ENCODE results near the gene MFAP4.
"Not testable (repeated sequence)": the region's sequence is repeated elsewhere in the genome, so short reads cannot be mapped to it uniquely, and the experiment has no call there.

Gene MFAP4

GRCh38 chr17:19370493-19370960, 16.5 kb downstream of the MFAP4 start:
- DNase-seq (ENCODE audit: low read depth): peak; percentile 42

- DNase-seq (ENCODE audit: low read depth): no peak
Measured at GRCh38 chr17:19369846-19370492, 17.0 kb downstream of the MFAP4 start.

GRCh38 chr17:19369107-19369778, 17.7 kb downstream of the MFAP4 start:
- no peak for DNase-seq (ENCODE audit: low read depth)

- DNase-seq (ENCODE audit: low read depth): no peak
Measured at GRCh38 chr17:19368229-19368628, 18.8 kb downstream of the MFAP4 start.

GRCh38 chr17:19366637-19366972, 20.4 kb downstream of the MFAP4 start:
- DNase-seq (ENCODE audit: low read depth): no peak

- no peak for DNase-seq (ENCODE audit: low read depth)
Measured at GRCh38 chr17:19365833-19366636, 21.0 kb downstream of the MFAP4 start.

- no peak for DNase-seq (ENCODE audit: low read depth)
Measured at GRCh38 chr17:19365499-19365817, 21.5 kb downstream of the MFAP4 start.

GRCh38 chr17:19364699-19365498, 22.1 kb downstream of the MFAP4 start:
- no peak for DNase-seq (ENCODE audit: low read depth)

- DNase-seq (ENCODE audit: low read depth): no peak
Measured at GRCh38 chr17:19363460-19364035, 23.4 kb downstream of the MFAP4 start.

GRCh38 chr17:19363114-19363438, 23.9 kb downstream of the MFAP4 start:
- no peak for DNase-seq (ENCODE audit: low read depth)

GRCh38 chr17:19362277-19363113, 24.5 kb downstream of the MFAP4 start, which contains the start of gene B9D1:
Gene B9D1, minus strand, starts transcription at chr17:19362723. Its CDS starts 154 bp downstream, at chr17:19362569.
- peak; percentile 100 for DNase-seq (ENCODE audit: low read depth)

- no peak for DNase-seq (ENCODE audit: low read depth)
Measured at GRCh38 chr17:19361944-19362276, 25.1 kb downstream of the MFAP4 start.

- DNase-seq (ENCODE audit: low read depth): no peak
Measured at GRCh38 chr17:19361326-19361725, 25.7 kb downstream of the MFAP4 start.

- DNase-seq (ENCODE audit: low read depth): no peak
Measured at GRCh38 chr17:19360772-19361171, 26.2 kb downstream of the MFAP4 start.

- DNase-seq (ENCODE audit: low read depth): no peak
Measured at GRCh38 chr17:19359856-19360255, 27.1 kb downstream of the MFAP4 start.

- DNase-seq (ENCODE audit: low read depth): no peak
Measured at GRCh38 chr17:19359151-19359550, 27.8 kb downstream of the MFAP4 start.

- DNase-seq (ENCODE audit: low read depth): no peak
Measured at GRCh38 chr17:19357761-19358160, 29.2 kb downstream of the MFAP4 start.

GRCh38 chr17:19357351-19357750, 29.6 kb downstream of the MFAP4 start:
- no peak for DNase-seq (ENCODE audit: low read depth)

GRCh38 chr17:19354748-19355147, 32.2 kb downstream of the MFAP4 start:
- DNase-seq (ENCODE audit: low read depth): no peak

- DNase-seq (ENCODE audit: low read depth): not testable (repeated sequence)
Measured at GRCh38 chr17:19353401-19353800, 33.6 kb downstream of the MFAP4 start.

- no peak for DNase-seq (ENCODE audit: low read depth)
Measured at GRCh38 chr17:19348806-19349205, 38.2 kb downstream of the MFAP4 start.

Measured in HS-27A (cell line).